Measurements from ENCODE around the gene PHF21A. TPM values are rescaled to one million over a fixed set of nuclear protein-coding genes. Genes with fewer than 3 reads are reported as not detected.

PHF21A gene
- total and polyA plus RNA-seq, 7 donors = 4.1 to 21.3 (median 17.2) TPM

GRCh38 chr11:45918962-45919675 lies 202.1 kb downstream of the PHF21A start:
- peak overlapping the region; percentile 100 for H3K4me3 ChIP-seq
- H3K36me3 ChIP-seq (ENCODE audit: insufficient read depth in 1 of 2, low read depth in 1 of 2) = peaks cover 2 to 21% of the 10 kb centered on the region in 2 donors
- intact Hi-C loops (cut with DNase I) = loop anchor here (5.0 to 10.0 kb wide), 2 partner anchors 47 to 54 kb away; no protein-coding TSS in a partner anchor
- DNase-seq (peak; percentile 2 to 34), ATAC-seq (no peak)
- peak overlapping the region; percentile 97 for H3K27ac ChIP-seq
- TF ChIP-seq, protein P1, sequence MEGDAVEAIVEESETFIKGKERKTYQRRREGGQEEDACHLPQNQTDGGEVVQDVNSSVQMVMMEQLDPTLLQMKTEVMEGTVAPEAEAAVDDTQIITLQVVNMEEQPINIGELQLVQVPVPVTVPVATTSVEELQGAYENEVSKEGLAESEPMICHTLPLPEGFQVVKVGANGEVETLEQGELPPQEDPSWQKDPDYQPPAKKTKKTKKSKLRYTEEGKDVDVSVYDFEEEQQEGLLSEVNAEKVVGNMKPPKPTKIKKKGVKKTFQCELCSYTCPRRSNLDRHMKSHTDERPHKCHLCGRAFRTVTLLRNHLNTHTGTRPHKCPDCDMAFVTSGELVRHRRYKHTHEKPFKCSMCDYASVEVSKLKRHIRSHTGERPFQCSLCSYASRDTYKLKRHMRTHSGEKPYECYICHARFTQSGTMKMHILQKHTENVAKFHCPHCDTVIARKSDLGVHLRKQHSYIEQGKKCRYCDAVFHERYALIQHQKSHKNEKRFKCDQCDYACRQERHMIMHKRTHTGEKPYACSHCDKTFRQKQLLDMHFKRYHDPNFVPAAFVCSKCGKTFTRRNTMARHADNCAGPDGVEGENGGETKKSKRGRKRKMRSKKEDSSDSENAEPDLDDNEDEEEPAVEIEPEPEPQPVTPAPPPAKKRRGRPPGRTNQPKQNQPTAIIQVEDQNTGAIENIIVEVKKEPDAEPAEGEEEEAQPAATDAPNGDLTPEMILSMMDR (IDR thresholded peaks at IDR 0.05) = no peak
- WGBS, 3 donors = 55 to 70% (median 59%) methylated on average over 7 of the region's 7 CpGs
- H3K27me3 ChIP-seq (ENCODE audit: insufficient read depth in 3 of 3, low read length in 2 of 3) = peaks cover 0 to 18% (median 10%) of the 10 kb centered on the region in 3 donors
- no peaks in the 10 kb centered on the region for H3K9me3 ChIP-seq
- H3K4me1 ChIP-seq = peaks cover 21% of the 10 kb centered on the region

- DNase-seq (peak; percentile 85 to 90), ATAC-seq (peak; percentile 76 to 90 (median 84))
- TF ChIP-seq, protein P1 (IDR thresholded peaks at IDR 0.05) = no peak
- intact Hi-C loops (cut with DNase I) = loop anchor here (5.0 to 10.0 kb wide), 2 partner anchors 46 to 54 kb away; no protein-coding TSS in a partner anchor
- Histone ChIP-seq H3K27ac (peak overlapping the region; percentile 97), H3K4me1 (peaks cover 21% of the 10 kb centered on the region), H3K27me3 (ENCODE audit: insufficient read depth in 3 of 3, low read length in 2 of 3) (peaks cover 0 to 17% (median 10%) of the 10 kb centered on the region in 3 donors), H3K4me3 (peak overlapping the region; percentile 100), H3K36me3 (ENCODE audit: insufficient read depth in 1 of 2, low read depth in 1 of 2) (peaks cover 3 to 28% of the 10 kb centered on the region in 2 donors), H3K9me3 (no peaks in the 10 kb centered on the region)
- 0% methylated on average over 38 of the region's 38 CpGs for WGBS, 3 donors
Observed at GRCh38 chr11:45918331-45918941, 202.8 kb downstream of the PHF21A start.

DNA sequence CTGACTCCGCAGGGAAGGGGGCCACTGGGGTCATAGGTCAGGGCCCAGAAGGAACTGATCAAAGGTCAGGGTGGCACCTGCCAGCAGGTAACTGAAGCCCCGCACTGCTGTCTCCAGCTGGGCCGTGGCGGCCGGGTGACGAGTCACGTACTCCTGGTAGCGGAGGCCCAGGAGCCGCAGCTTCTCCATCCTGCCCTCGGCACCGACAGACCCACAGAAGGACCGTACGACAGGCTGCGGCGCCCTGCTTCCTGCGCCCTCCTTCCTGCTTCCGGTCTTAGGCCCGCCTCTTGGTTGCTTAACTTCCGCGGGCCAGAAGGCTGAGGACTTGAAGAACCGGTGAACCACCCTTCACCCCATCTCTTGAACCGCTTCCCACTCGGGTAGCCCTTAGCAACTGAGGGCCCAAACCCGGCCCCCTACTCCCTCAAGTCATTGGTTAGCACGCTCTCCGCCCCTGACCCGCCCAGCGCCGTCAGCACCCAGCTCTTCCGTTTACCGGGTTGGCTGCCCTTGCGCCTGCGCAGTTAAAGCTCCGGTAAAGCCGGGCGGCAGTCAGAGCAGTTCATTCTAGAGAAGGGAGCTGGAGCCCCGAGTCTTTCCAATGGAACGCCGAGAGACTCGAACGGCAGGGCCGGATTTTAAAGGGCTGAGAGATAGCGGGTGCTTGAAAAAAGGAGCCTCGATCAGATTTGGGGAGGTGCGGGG lies 203.5 kb downstream of the PHF21A start, which contains the start of gene PEX16:
Gene PEX16 (minus strand): TSS at position 255 of the 708 bp plus-strand sequence. CDS start 66 bp downstream, at position 189.
- DNase-seq = peak; percentile 97 to 99
- peak; percentile 91 to 96 (median 95) for ATAC-seq
- intact Hi-C loops (cut with DNase I) = loop anchor here (5.0 to 10.0 kb wide), 2 partner anchors 45 to 53 kb away; no protein-coding TSS in a partner anchor
- peaks cover 0 to 10% (median 9%) of the 10 kb centered on the region in 3 donors for H3K27me3 ChIP-seq (ENCODE audit: insufficient read depth in 3 of 3, low read length in 2 of 3)
- no peaks in the 10 kb centered on the region for H3K9me3 ChIP-seq
- H3K4me1 ChIP-seq = peaks cover 21% of the 10 kb centered on the region
- TF ChIP-seq, protein P1 (IDR thresholded peaks at IDR 0.05) = no peak
- peak within 1 kb of the TSS; percentile 97 for H3K27ac ChIP-seq
- peak within 1 kb of the TSS; percentile 100 for H3K4me3 ChIP-seq
- peaks cover 3 to 35% of the 10 kb centered on the region in 2 donors for H3K36me3 ChIP-seq (ENCODE audit: insufficient read depth in 1 of 2, low read depth in 1 of 2)
- WGBS, 3 donors = 0 to 1% (median 0%) methylated on average over 42 to 45 of the region's 45 CpGs

- TF ChIP-seq, protein P1 (IDR thresholded peaks at IDR 0.05) = no peak
- ATAC-seq (no peak), DNase-seq (peak in 1 of 2 donors; percentile 64)
- H3K4me3 ChIP-seq = peak overlapping the region; percentile 100
- H3K27ac ChIP-seq = peak overlapping the region; percentile 97
- intact Hi-C loops (cut with DNase I) = loop anchor here (5.0 to 10.0 kb wide), 2 partner anchors 45 to 52 kb away; no protein-coding TSS in a partner anchor
- peaks cover 19% of the 10 kb centered on the region for H3K4me1 ChIP-seq
- no peaks in the 10 kb centered on the region for H3K9me3 ChIP-seq
- H3K36me3 ChIP-seq (ENCODE audit: insufficient read depth in 1 of 2, low read depth in 1 of 2) = peaks cover 3 to 40% of the 10 kb centered on the region in 2 donors
- peaks cover 0 to 5% (median 5%) of the 10 kb centered on the region in 3 donors for H3K27me3 ChIP-seq (ENCODE audit: insufficient read depth in 3 of 3, low read length in 2 of 3)
- WGBS, 3 donors = 4 to 8% (median 5%) methylated on average over 16 of the region's 16 CpGs
Observed at GRCh38 chr11:45917286-45917622, 204.0 kb downstream of the PHF21A start.

Data from psoas muscle (tissue), 8 donors.